Ishikawa (cell line): ENCODE measurements around the gene ZNF213.

Experiments
- CEBPB ChIP-seq: IDR thresholded peaks from 2 replicates; pipeline ENCODE4 v1.6.1; 2012
- CREB1 ChIP-seq: IDR thresholded peaks from 2 replicates; pipeline ENCODE4 v1.6.1; 2012; ENCODE audit warnings: low read depth
- EGR1 ChIP-seq: IDR thresholded peaks from 2 replicates; pipeline ENCODE4 v1.6.1; 2012
- EP300 ChIP-seq: IDR thresholded peaks from 2 replicates; pipeline ENCODE4 v1.6.1; 2012; ENCODE audit warnings: borderline replicate concordance
- FOXM1 ChIP-seq: IDR thresholded peaks from 2 replicates; pipeline ENCODE4 v1.6.1; 2012; ENCODE audit warnings: low read depth, borderline replicate concordance
- NFIC ChIP-seq: IDR thresholded peaks from 2 replicates; pipeline ENCODE4 v1.6.1; 2012
- RAD21 ChIP-seq: IDR thresholded peaks from 2 replicates; pipeline ENCODE4 v1.6.1; 2012; ENCODE audit warnings: low read depth
- REST ChIP-seq: IDR thresholded peaks from 2 replicates; pipeline ENCODE4 v1.6.1; 2012; ENCODE audit warnings: low read depth, mild to moderate bottlenecking
- TAF1 ChIP-seq: IDR thresholded peaks from 2 replicates; pipeline ENCODE4 v1.6.1; 2012; ENCODE audit warnings: low read depth, mild to moderate bottlenecking
- TCF12 ChIP-seq: IDR thresholded peaks from 2 replicates; pipeline ENCODE4 v1.6.1; 2012; ENCODE audit warnings: low read depth
- YY1 ChIP-seq: IDR thresholded peaks from 2 replicates; pipeline ENCODE4 v1.6.1; 2012; ENCODE audit warnings: low read depth
- TF ChIP-seq, protein P1 (sequence below): IDR thresholded peaks from 2 replicates; pipeline ENCODE4 v1.6.1; 2012

GRCh38 chr16:3119286-3119685 lies 15.5 kb upstream of the ZNF213 start:
- no peak for TF ChIP-seq REST
- TF ChIP-seq CEBPB = no peak
- no peak for TF ChIP-seq YY1
- no peak for TF ChIP-seq TAF1
- TF ChIP-seq, protein P1, sequence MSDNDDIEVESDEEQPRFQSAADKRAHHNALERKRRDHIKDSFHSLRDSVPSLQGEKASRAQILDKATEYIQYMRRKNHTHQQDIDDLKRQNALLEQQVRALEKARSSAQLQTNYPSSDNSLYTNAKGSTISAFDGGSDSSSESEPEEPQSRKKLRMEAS = no peak
- TF ChIP-seq EP300 = no peak
- TF ChIP-seq RAD21 = no peak
- TF ChIP-seq EGR1 = no peak
- no peak for TF ChIP-seq FOXM1
- no peak for TF ChIP-seq CREB1
- no peak for TF ChIP-seq TCF12
- TF ChIP-seq NFIC = no peak
